ENCODE results near the gene PLCL2.

The PLCL2 gene

GRCh38 chr3:17111586-17111985 lies 226.8 kb downstream of the PLCL2 start:
- Histone ChIP-seq H3K79me2 (ENCODE audit: insufficient read depth, low read length) (no peaks in the 10 kb centered on the region), H4K20me1 (ENCODE audit: insufficient read depth, low read length) (no peaks in the 10 kb centered on the region), H3K27ac (ENCODE audit: low read depth, low read length, poor library complexity, severe bottlenecking) (no peak overlapping the region), H3K9me3 (ENCODE audit: low read length) (0 out of 2 replicates have a peak, but pooled peaks cover 2% of the 10 kb centered on the region), H3K4me2 (ENCODE audit: low read length) (no peak overlapping the region), H3K9ac (ENCODE audit: low read length) (no peak overlapping the region), H3K36me3 (ENCODE audit: insufficient read depth, low read length) (no peaks in the 10 kb centered on the region), H3K4me1 (ENCODE audit: insufficient read depth, low read length, severe bottlenecking) (no peaks in the 10 kb centered on the region), H3K4me3 (ENCODE audit: low read depth, low read length, poor library complexity, severe bottlenecking) (no peak overlapping the region), H3K9me2 (ENCODE audit: low read depth, low read length) (no peaks in the 10 kb centered on the region), H2AFZ (ENCODE audit: low read length) (no peak overlapping the region), H3K27me3 (ENCODE audit: insufficient read depth, low read length) (no peaks in the 10 kb centered on the region), H3F3A (ENCODE audit: insufficient read depth, low read length) (no peaks in the 10 kb centered on the region)
- TF ChIP-seq CTCF (IDR thresholded peaks at IDR 0.05; ENCODE audit: low read length) (no peak), EZH2 (IDR thresholded peaks at IDR 0.05; ENCODE audit: borderline replicate concordance, low read length) (no peak)

GRCh38 chr3:17115186-17115585 lies 230.4 kb downstream of the PLCL2 start:
- no peak for TF ChIP-seq CTCF (IDR thresholded peaks at IDR 0.05; ENCODE audit: low read length)
- TF ChIP-seq EZH2 (IDR thresholded peaks at IDR 0.05; ENCODE audit: borderline replicate concordance, low read length) = no peak
- Histone ChIP-seq H3K27ac (ENCODE audit: low read depth, low read length, poor library complexity, severe bottlenecking) (no peak overlapping the region), H3K9ac (ENCODE audit: low read length) (no peak overlapping the region), H2AFZ (ENCODE audit: low read length) (no peak overlapping the region), H3K4me3 (ENCODE audit: low read depth, low read length, poor library complexity, severe bottlenecking) (no peak overlapping the region), H3K4me1 (ENCODE audit: insufficient read depth, low read length, severe bottlenecking) (no peaks in the 10 kb centered on the region), H3K36me3 (ENCODE audit: insufficient read depth, low read length) (no peaks in the 10 kb centered on the region), H3K9me3 (ENCODE audit: low read length) (0 out of 2 replicates have a peak, but pooled peaks cover 2% of the 10 kb centered on the region), H3K9me2 (ENCODE audit: low read depth, low read length) (no peaks in the 10 kb centered on the region), H3K79me2 (ENCODE audit: insufficient read depth, low read length) (no peaks in the 10 kb centered on the region), H3K4me2 (ENCODE audit: low read length) (no peak overlapping the region), H3F3A (ENCODE audit: insufficient read depth, low read length) (no peaks in the 10 kb centered on the region), H3K27me3 (ENCODE audit: insufficient read depth, low read length) (no peaks in the 10 kb centered on the region), H4K20me1 (ENCODE audit: insufficient read depth, low read length) (no peaks in the 10 kb centered on the region)

GRCh38 chr3:17116007-17116600 lies 231.3 kb downstream of the PLCL2 start:
- no peak for TF ChIP-seq CTCF (IDR thresholded peaks at IDR 0.05; ENCODE audit: low read length)
- no peak for TF ChIP-seq EZH2 (IDR thresholded peaks at IDR 0.05; ENCODE audit: borderline replicate concordance, low read length)
- Histone ChIP-seq H2AFZ (ENCODE audit: low read length) (no peak overlapping the region), H3K9ac (ENCODE audit: low read length) (no peak overlapping the region), H3K79me2 (ENCODE audit: insufficient read depth, low read length) (no peaks in the 10 kb centered on the region), H3K4me2 (ENCODE audit: low read length) (no peak overlapping the region), H3K27me3 (ENCODE audit: insufficient read depth, low read length) (no peaks in the 10 kb centered on the region), H3K27ac (ENCODE audit: low read depth, low read length, poor library complexity, severe bottlenecking) (no peak overlapping the region), H3F3A (ENCODE audit: insufficient read depth, low read length) (no peaks in the 10 kb centered on the region), H3K4me1 (ENCODE audit: insufficient read depth, low read length, severe bottlenecking) (no peaks in the 10 kb centered on the region), H3K9me2 (ENCODE audit: low read depth, low read length) (no peaks in the 10 kb centered on the region), H4K20me1 (ENCODE audit: insufficient read depth, low read length) (no peaks in the 10 kb centered on the region), H3K9me3 (ENCODE audit: low read length) (0 out of 2 replicates have a peak, but pooled peaks cover 2% of the 10 kb centered on the region), H3K4me3 (ENCODE audit: low read depth, low read length, poor library complexity, severe bottlenecking) (no peak overlapping the region), H3K36me3 (ENCODE audit: insufficient read depth, low read length) (no peaks in the 10 kb centered on the region)

Measured in OCI-LY1 (cell line).